Activated gamma-delta T cell treated with anti-CD3 and anti-CD28 coated beads, Interleukin-2, amount 50 U/mL, for 16 hours (primary cell): ENCODE data around the gene IGF2BP3.

ENCODE experiments used
- DNase-seq: peaks from one replicate; pipeline ENCODE4 v3.0.0-alpha.2; 2020; ENCODE audit warnings: low read depth

Gene IGF2BP3

GRCh38 chr7:23294549-23295400 lies 175.5 kb downstream of the IGF2BP3 start:
- DNase-seq, result no peak

DNA sequence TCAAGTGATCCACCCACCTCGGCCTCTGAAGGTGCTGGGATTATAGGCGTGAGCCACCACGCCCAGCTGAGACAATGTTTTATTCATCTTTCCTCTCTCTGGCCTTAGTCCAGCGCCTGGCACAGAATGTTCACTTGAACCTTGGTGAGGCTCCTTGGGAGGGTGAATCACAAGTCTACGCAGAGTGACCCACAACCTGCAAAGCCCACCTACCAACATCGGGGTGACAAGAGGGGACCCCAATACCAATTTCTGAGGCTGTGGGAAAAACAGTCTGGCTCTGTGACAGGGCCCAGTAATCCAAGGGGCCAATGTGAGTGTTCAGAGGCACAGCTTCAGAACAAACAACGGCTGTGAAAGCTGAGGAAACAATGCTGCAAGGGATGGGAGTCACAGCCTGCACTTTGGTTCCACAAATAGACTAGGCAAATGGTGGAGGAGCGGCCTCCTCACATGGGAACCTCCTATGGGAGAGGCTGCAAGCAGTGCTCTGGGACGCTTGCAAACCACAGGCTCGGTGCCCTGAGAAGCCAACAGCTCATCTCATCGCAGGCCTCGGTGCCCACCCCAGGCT lies 176.7 kb downstream of the IGF2BP3 start:
- no peak for DNase-seq

GRCh38 chr7:23292623-23293022 lies 177.7 kb downstream of the IGF2BP3 start:
- DNase-seq, result no peak

DNA sequence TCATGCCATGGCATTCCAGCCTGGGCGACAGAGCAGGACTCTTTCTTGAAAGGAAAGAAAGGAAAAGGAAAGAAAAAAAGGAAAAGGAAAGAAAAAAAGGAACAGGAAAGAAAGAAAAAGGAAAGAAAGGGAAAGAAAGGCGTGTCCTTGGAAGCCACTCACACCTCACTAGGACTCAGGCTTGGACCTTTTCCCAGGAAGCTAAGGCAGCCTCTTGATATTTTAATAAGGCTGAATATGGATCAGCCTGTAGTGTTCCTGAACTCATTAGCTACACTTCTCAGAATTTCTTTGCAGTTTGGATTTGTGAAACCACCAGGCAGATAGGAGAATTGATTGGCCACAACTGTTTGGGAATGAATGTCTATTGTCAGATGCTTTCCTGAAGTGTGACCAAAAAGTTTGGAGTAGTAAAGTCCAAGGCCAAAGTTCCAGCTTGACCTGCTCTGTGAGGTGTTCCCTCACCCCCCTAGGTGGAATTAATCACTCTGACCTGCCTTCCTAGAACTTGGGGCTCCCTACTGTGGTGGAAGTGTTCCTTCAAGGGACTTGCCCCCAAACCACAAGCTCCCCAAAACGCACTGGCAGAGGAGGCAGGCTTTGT lies 178.2 kb downstream of the IGF2BP3 start:
- no peak for DNase-seq

DNA sequence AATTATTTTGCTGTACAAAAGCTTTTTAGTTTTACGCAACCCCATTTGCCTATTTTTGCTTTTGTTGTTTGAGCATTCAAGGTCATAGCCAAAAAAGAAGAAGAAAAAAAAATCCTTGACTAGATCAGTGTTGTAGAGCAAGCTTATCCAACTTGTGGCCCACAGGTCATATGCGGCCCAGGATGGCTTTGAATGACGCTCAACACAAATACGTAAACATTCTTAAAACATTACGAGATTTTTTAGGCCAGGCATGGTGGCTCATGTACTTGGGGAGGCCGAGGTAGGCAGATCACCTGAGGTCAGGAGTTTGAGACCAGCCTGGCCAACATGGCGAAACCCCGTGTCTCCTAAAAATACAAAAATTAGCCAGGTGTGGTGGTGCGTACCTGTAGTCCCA lies 179.3 kb downstream of the IGF2BP3 start:
- DNase-seq, result no peak

- DNase-seq, result no peak
These were observed 182.7 kb downstream of the IGF2BP3 start for GRCh38 chr7:23287612-23288011.

GRCh38 chr7:23285657-23286646 lies 184.3 kb downstream of the IGF2BP3 start:
- DNase-seq, result no peak

DNA sequence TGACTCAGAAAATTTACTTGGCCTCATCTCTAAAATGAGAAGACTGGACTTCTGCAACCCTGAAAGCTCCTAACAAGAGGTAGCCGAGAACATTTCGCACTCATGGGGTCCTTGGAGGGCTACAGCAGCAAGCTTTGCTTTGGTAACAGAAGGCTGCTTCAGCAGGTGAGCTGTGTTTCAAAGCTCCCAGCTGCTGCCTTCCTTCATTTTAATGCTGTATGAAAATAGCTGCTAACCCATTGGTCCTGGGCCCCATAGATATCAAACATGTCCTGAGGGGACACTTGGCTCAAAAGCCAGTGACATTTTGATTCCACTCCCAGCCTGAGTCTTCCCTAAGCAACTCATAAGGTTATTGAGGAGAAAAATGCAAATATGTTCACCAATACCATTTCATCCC lies 185.4 kb downstream of the IGF2BP3 start:
- DNase-seq, result no peak

DNA sequence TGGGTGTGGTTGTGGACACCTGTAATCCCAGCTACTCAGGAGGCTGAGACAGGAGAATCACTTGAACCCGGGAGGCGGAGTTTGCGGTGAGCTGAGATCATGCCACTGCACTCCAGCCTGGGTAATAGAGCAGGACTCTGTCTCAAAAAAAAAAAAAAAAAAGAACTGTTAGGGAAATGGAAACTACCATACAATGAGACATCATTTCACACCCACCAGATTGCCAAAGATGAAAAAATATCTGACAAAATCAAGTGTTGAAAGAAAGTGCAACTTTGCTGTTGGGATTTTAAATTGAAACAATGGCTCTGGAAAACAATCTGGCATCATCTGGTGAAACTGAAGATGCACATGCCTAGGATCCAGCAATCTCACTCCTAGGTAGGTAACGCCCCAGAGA lies 187.2 kb downstream of the IGF2BP3 start:
- no peak for DNase-seq

- DNase-seq, result no peak
These were observed 190.3 kb downstream of the IGF2BP3 start for GRCh38 chr7:23279819-23280525.

DNA sequence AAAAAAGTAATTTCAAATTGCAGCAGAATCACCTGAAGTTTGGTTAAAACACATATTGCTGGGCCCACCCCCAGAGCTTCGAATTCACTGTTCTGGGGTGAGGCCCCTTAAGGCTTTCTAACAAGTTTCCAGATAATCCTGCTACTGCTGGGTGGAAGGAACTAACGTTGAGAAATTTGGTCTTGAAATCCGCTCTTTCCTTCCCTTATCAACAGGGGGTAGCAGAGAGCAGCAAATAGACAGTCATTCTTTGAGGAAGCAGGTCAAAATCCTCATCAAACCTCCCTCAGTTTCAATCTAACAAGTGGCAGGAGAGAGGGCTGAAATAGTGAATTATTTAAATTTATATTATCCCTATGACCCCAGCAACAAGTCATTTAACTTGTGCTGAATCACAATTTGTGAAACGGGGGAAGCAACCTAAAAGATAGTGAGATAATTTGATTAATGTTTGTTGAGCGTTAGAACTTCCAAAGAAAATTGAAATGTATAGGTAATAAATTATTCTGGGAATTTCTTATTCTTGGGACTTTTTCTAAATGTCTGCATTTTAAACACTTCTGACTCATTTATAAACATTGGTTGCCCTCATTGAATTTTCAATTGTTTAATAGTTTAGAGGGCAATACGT lies 192.8 kb downstream of the IGF2BP3 start:
- no peak for DNase-seq

GRCh38 chr7:23276947-23277346 lies 193.3 kb downstream of the IGF2BP3 start:
- DNase-seq, result no peak

DNA sequence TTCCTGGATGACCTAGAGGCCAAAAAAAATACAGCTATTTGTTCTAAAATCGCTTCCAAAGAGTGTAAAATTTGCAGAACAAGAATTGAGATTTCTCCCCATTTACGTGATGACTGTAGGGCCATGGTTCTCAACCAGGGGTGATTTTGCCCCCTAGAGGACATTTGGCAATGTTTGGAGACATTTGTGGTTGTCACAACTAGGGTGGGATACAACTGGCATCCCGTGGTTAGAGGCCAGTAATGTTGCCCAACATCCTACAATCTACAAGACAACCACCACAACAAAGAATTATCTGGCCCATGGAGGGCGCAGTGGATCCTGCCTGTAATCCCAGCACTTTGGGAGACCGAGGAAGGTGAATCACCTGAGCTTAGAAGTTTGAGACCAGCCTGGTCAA lies 193.9 kb downstream of the IGF2BP3 start:
- DNase-seq, result no peak

- no peak for DNase-seq
These were observed 194.4 kb downstream of the IGF2BP3 start for GRCh38 chr7:23275912-23276311.

DNA sequence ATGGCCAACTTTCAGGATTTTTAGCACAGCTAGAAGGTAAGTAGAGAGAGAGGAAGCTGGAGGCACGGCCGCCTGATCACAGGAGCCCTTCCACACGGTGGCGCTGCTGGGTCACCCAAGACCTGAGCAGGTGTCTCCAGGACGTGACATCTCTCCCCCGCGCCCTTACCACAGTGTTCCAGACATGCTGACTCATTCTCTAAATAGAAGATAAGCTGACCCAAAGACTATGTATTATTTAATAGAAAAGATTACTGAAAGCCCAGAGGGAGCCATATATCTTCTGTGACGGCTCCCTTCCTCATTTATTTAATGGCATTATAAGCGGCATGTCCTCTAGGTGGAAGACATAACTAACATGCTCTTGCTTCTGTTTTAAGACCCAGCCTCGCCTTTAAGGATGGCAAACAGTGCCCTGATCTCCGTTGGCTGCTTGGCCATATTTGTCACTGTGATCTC lies 197.1 kb downstream of the IGF2BP3 start:
- DNase-seq, result peak; percentile 83

GRCh38 chr7:23272275-23272674 lies 198.0 kb downstream of the IGF2BP3 start:
- DNase-seq, result no peak

DNA sequence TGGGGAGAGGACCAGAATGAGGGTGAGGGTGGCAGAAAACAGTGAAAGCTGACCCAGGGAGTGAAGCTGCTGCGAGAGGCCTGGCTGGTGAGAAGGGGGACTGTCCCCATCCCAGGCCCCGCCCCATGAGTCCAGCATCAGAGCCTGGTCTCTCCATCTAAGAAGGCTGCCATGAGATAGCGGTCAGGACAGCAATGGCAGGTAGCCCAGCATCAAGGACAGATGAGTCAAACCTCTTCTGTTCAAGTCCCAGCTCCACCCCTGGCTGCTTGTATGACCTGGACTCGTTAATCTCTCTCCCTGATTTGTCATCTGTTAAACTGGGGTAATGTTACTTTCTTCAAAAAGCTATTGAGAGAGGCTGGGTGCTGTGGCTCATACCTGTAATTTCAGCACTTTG lies 201.5 kb downstream of the IGF2BP3 start:
- DNase-seq, result no peak

- no peak for DNase-seq
These were observed 202.1 kb downstream of the IGF2BP3 start for GRCh38 chr7:23268167-23268566.

GRCh38 chr7:23267357-23267756 lies 202.9 kb downstream of the IGF2BP3 start:
- no peak for DNase-seq

DNA sequence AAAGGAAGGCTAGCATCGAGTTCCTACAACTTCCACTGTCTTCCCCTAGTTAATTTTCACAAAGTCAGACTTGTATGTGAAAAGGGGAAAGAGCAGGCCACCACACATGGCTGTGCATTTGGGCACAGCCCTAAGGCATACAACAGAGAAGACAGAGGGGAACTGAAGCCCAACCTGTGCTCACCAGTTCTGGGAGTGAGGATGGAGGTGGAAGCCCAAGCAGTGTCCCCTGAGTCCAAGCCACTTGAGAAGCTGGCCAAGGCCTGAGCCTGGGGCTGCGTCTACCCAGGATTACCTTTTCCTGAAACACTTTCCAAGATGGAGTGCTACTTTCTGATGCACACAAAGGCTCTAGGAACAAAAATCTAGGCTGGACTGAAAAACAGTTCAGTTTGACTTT lies 203.4 kb downstream of the IGF2BP3 start:
- no peak for DNase-seq

DNA sequence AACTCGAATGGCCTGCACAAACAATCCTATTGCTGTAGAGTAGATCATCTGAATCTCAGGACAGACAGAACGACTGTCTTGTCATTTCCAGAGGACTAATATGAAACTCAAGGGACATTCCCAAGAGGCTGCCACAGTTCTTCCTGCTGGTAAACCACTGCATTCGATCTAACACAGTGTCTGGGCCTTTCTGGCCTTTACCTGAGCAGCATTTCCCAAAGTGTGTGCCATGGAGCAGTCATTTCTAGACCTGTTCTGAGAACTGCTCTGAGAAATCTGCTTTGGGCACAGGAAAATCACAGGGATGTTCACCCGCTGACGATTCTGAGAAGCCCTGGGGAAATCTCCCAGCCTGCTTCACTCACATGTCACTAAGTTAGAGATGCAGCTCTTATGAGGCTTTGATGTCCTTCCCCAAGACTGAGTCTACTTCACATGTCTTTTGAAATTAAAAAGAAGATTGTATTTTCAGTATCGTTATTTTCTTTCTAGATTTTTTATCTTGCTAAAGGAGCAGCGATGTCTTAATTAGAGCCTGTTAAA lies 205.3 kb downstream of the IGF2BP3 start:
- no peak for DNase-seq
